Activated T-helper 1 cell treated with Interleukin-2 at 50 U/mL for 16 hours (primary cell): Measurements from ENCODE around the gene EIF2B4.
"Not testable (repeated sequence)": the region's sequence is repeated elsewhere in the genome, so short reads cannot be mapped to it uniquely, and the experiment has no call there.

ENCODE experiments used
- DNase-seq: peaks from one replicate; pipeline ENCODE4 v3.0.0-alpha.2; 2020; ENCODE audit warnings: low read depth

EIF2B4 gene

GRCh38 chr2:27335311-27335710, 34.8 kb downstream of the EIF2B4 start:
- DNase-seq = no peak

- DNase-seq = no peak
These were observed 45.4 kb downstream of the EIF2B4 start for GRCh38 chr2:27324720-27325119.

- no peak for DNase-seq
These were observed 46.4 kb downstream of the EIF2B4 start for GRCh38 chr2:27323596-27324285.

- peak; percentile 76 for DNase-seq
These were observed 47.2 kb downstream of the EIF2B4 start, which contains the start of gene MPV17 for GRCh38 chr2:27322766-27323595. MPV17 (minus strand) TSS chr2:27323097; CDS start chr2:27322517, 580 bp downstream.

GRCh38 chr2:27322301-27322765, 47.8 kb downstream of the EIF2B4 start:
- no peak for DNase-seq

GRCh38 chr2:27320958-27321543, 49.1 kb downstream of the EIF2B4 start:
- no peak for DNase-seq

- not testable (repeated sequence) for DNase-seq
These were observed 50.3 kb downstream of the EIF2B4 start for GRCh38 chr2:27319839-27320238.

GRCh38 chr2:27316655-27317412, 53.3 kb downstream of the EIF2B4 start:
- DNase-seq = no peak

GRCh38 chr2:27315122-27315521, 55.0 kb downstream of the EIF2B4 start:
- no peak for DNase-seq

GRCh38 chr2:27314709-27315108, 55.4 kb downstream of the EIF2B4 start:
- no peak for DNase-seq
